Measurements from ENCODE around the gene STARD8. TPM values are rescaled to one million over a fixed set of nuclear protein-coding genes. Genes with fewer than 3 reads are reported as not detected.

Gene STARD8
- polyA plus RNA-seq, 1 donor from 2014 or later, result 0.09 TPM

GRCh38 chrX:68697465-68698125 is 50.1 kb downstream of the STARD8 start:
- Histone ChIP-seq H3K4me3 (ENCODE audit: low read length) (no peak overlapping the region), H2AFZ (ENCODE audit: low read depth, low read length) (no peak overlapping the region), H3K79me2 (replicated peaks; ENCODE audit: insufficient read depth, low read length) (no peaks in the 10 kb centered on the region), H3K4me2 (ENCODE audit: low read length) (no peak overlapping the region), H3K9ac (ENCODE audit: low read length) (no peak overlapping the region), H3K27me3 (ENCODE audit: insufficient read depth, low read depth, low read length) (peaks cover 22% of the 10 kb centered on the region), H3K27ac (ENCODE audit: low read length) (no peak overlapping the region), H3K9me2 (ENCODE audit: insufficient read depth, low read length) (no peaks in the 10 kb centered on the region), H4K20me1 (ENCODE audit: insufficient read depth) (no peaks in the 10 kb centered on the region), H3K9me3 (ENCODE audit: low read length) (no peaks in the 10 kb centered on the region), H3F3A (ENCODE audit: insufficient read depth, low read length, poor library complexity, severe bottlenecking) (no peaks in the 10 kb centered on the region), H3K36me3 (ENCODE audit: insufficient read depth, low read length) (no peaks in the 10 kb centered on the region)
- TF ChIP-seq MXI1 (conservative IDR thresholded peaks at IDR 0.05; ENCODE audit: poor library complexity, severe bottlenecking), result no peak
- TF ChIP-seq TAF1 (IDR thresholded peaks at IDR 0.05; ENCODE audit: low read depth), result no peak
- TF ChIP-seq POLR2AphosphoS5 (IDR thresholded peaks at IDR 0.05), result no peak
- no peak for TF ChIP-seq EZH2 (IDR thresholded peaks at IDR 0.05; ENCODE audit: borderline replicate concordance, insufficient read depth, low read length, poor library complexity, severe bottlenecking)
- TF ChIP-seq RAD21 (conservative IDR thresholded peaks at IDR 0.05), result no peak
- no peak for TF ChIP-seq REST (IDR thresholded peaks at IDR 0.05; ENCODE audit: borderline replicate concordance)
- no peak for TF ChIP-seq CTCF (IDR thresholded peaks at IDR 0.05; ENCODE audit: poor library complexity, severe bottlenecking)
- no peak for TF ChIP-seq SMC3 (conservative IDR thresholded peaks at IDR 0.05; ENCODE audit: poor library complexity)
- no peak for TF ChIP-seq EP300 (conservative IDR thresholded peaks at IDR 0.05; ENCODE audit: poor library complexity, severe bottlenecking)

GRCh38 chrX:68698942-68699341 is 51.5 kb downstream of the STARD8 start:
- Histone ChIP-seq H3K27me3 (ENCODE audit: insufficient read depth, low read depth, low read length) (peaks cover 11% of the 10 kb centered on the region), H3K36me3 (ENCODE audit: insufficient read depth, low read length) (no peaks in the 10 kb centered on the region), H3K9me2 (ENCODE audit: insufficient read depth, low read length) (no peaks in the 10 kb centered on the region), H2AFZ (ENCODE audit: low read depth, low read length) (no peak overlapping the region), H3K9me3 (ENCODE audit: low read length) (no peaks in the 10 kb centered on the region), H3F3A (ENCODE audit: insufficient read depth, low read length, poor library complexity, severe bottlenecking) (no peaks in the 10 kb centered on the region), H3K4me3 (ENCODE audit: low read length) (no peak overlapping the region), H3K9ac (ENCODE audit: low read length) (no peak overlapping the region), H4K20me1 (ENCODE audit: insufficient read depth) (no peaks in the 10 kb centered on the region), H3K27ac (ENCODE audit: low read length) (no peak overlapping the region), H3K79me2 (replicated peaks; ENCODE audit: insufficient read depth, low read length) (no peaks in the 10 kb centered on the region), H3K4me2 (ENCODE audit: low read length) (no peak overlapping the region)
- TF ChIP-seq EZH2 (IDR thresholded peaks at IDR 0.05; ENCODE audit: borderline replicate concordance, insufficient read depth, low read length, poor library complexity, severe bottlenecking) (no peak), RAD21 (conservative IDR thresholded peaks at IDR 0.05) (no peak), TAF1 (IDR thresholded peaks at IDR 0.05; ENCODE audit: low read depth) (no peak), CTCF (IDR thresholded peaks at IDR 0.05; ENCODE audit: poor library complexity, severe bottlenecking) (no peak), SMC3 (conservative IDR thresholded peaks at IDR 0.05; ENCODE audit: poor library complexity) (no peak), REST (IDR thresholded peaks at IDR 0.05; ENCODE audit: borderline replicate concordance) (no peak), POLR2AphosphoS5 (IDR thresholded peaks at IDR 0.05) (no peak), EP300 (conservative IDR thresholded peaks at IDR 0.05; ENCODE audit: poor library complexity, severe bottlenecking) (no peak), MXI1 (conservative IDR thresholded peaks at IDR 0.05; ENCODE audit: poor library complexity, severe bottlenecking) (no peak)
